Thyroid gland (tissue), 4 donors: ENCODE results near the gene PDCD7. TPM values are rescaled to one million over a fixed set of nuclear protein-coding genes. Genes with fewer than 3 reads are reported as not detected.
A peak's percentile ranks its signal among the peaks of the same experiment; 100 is the strongest.

Experiments used
- DNase-seq, 2 donors: peaks; one replicate each; pipeline ENCODE4 v3.0.0-alpha.2; 2019
- H3K27ac ChIP-seq, 3 donors: fragments of 200-600 bp; sonication (generic); 1 replicate in 2 of 3; 2 replicates in 1 of 3; pipeline ENCODE4 v1.5.1; 2016 to 2019; ENCODE audit warnings: mild to moderate bottlenecking in 1 of 3, moderate library complexity in 1 of 3
- H3K27me3 ChIP-seq: fragments of 200-600 bp; sonication (generic); one replicate; pipeline ENCODE4 v1.5.1; 2019
- H3K36me3 ChIP-seq, 2 donors: fragments of 200-600 bp; sonication (generic); one replicate each; pipeline ENCODE4 v1.5.1; 2016 to 2019
- H3K4me1 ChIP-seq, 2 donors: fragments of 200-600 bp; sonication (generic); one replicate each; pipeline ENCODE4 v1.5.1; 2017 to 2019
- H3K4me3 ChIP-seq, 3 donors: fragments of 200-600 bp; sonication (generic); replicated peaks in 1 of 3; 1 replicate in 2 of 3; 2 replicates in 1 of 3; pipeline ENCODE4 v1.5.1; 2016; ENCODE audit warnings: mild to moderate bottlenecking in 1 of 3
- H3K9me3 ChIP-seq: fragments of 200-600 bp; sonication (generic); one replicate; pipeline ENCODE4 v1.5.1; 2017
- POLR2A ChIP-seq, 2 donors: fragments of 450-650 bp; IDR thresholded peaks; one replicate each; pipeline ENCODE4 v1.6.1; 2017; ENCODE audit warnings: antibody characterized with exemption in 2 of 2, mild to moderate bottlenecking in 2 of 2, moderate library complexity in 1 of 2
- WGBS, 2 donors: methylation state at CpG; one replicate each; pipeline ENCODE4 v1.1.5; 2017; 5-methylcytosine and 5-hydroxymethylcytosine counted together
- intact Hi-C: fragments of 100-400 bp; cut with DNase I; formaldehyde crosslinking; loops from one replicate; pipeline ENCODE4 v1.15.1; 2023
- total RNA-seq, 4 donors: library from RNA; depleted of rRNA; stranded (reverse); fragments of >200 nt; gene quantifications; one replicate each; pipeline ENCODE4 v1.2.3, GENCODE V29; 2016
- TF ChIP-seq, protein P1 (sequence below), 6 experiments: fragments of 200-600 bp in 3 of 6; fragments of 450-650 bp in 3 of 6; sonication (generic) in 3 of 6; IDR thresholded peaks; one replicate each; pipeline ENCODE4 v1.5.1; 2016 to 2019; ENCODE audit warnings: antibody characterized with exemption in 6 of 6, mild to moderate bottlenecking in 2 of 6, inconsistent platforms in 1 of 6, moderate library complexity in 1 of 6

PDCD7 gene
- total RNA-seq, 4 donors from 2014 or later = 27.5 to 43.4 (median 32.9) TPM

DNA sequence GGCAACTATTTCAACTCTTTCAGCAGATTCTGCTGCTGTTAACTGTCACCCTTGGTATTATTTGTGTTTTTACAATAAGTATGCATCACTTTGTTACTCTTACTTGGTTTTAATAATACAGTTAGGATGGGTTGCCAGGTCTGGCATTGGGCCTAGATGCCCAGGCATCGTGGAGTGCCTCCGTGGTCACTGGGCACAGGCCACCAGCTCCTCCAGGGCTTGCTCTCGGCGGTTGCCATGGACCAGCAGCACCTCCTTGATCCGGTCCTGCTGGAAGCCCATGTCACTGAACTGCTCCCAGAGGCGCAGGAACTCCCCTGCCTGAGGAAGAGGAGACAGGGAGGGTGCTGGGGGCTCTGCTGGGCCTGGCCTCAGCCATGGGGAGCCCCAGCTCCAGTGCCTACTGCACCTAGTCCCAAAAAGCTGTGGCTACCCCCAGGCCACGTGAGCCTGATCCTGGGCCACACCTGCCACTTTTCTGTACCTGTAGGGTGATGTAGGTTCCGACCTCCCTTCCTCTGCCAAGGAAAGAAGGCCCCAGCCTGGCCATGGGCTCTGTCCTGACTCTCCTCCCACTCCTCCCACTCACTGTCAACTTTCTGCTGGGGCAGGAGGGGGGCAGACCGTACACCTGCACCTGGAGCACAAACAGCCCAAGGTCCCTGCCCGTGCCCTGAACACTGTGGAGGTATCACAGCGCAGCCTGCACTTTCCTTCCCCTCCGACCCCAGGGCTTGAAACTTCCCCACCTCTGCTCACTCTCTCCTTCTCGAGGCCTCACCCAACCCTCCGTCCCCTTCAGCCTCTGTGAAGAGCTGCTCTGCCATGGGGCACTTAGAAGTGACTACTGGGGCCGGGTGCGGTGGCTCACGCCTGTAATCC is 40.5 kb downstream of the PDCD7 start:
- 81 to 85% methylated on average over 13 to 17 of the region's 17 CpGs for WGBS, 2 donors
- Histone ChIP-seq H3K36me3 (no peaks in the 10 kb centered on the region), H3K9me3 (no peaks in the 10 kb centered on the region), H3K4me3 (no peak overlapping the region), H3K27me3 (no peaks in the 10 kb centered on the region), H3K27ac (no peak overlapping the region), H3K4me1 (peaks cover 18 to 22% of the 10 kb centered on the region in 2 donors)
- no peak for TF ChIP-seq POLR2A (IDR thresholded peaks at IDR 0.05)
- DNase-seq = no peak
- intact Hi-C loops = no loop called here

- intact Hi-C loops = no loop called here
- no peak overlapping the region for H3K27ac ChIP-seq
Observed at GRCh38 chr15:65091946-65092770, 41.5 kb downstream of the PDCD7 start.

GRCh38 chr15:65089206-65089824 is 44.3 kb downstream of the PDCD7 start:
- no peak for TF ChIP-seq POLR2A (IDR thresholded peaks at IDR 0.05)
- TF ChIP-seq, protein P1, sequence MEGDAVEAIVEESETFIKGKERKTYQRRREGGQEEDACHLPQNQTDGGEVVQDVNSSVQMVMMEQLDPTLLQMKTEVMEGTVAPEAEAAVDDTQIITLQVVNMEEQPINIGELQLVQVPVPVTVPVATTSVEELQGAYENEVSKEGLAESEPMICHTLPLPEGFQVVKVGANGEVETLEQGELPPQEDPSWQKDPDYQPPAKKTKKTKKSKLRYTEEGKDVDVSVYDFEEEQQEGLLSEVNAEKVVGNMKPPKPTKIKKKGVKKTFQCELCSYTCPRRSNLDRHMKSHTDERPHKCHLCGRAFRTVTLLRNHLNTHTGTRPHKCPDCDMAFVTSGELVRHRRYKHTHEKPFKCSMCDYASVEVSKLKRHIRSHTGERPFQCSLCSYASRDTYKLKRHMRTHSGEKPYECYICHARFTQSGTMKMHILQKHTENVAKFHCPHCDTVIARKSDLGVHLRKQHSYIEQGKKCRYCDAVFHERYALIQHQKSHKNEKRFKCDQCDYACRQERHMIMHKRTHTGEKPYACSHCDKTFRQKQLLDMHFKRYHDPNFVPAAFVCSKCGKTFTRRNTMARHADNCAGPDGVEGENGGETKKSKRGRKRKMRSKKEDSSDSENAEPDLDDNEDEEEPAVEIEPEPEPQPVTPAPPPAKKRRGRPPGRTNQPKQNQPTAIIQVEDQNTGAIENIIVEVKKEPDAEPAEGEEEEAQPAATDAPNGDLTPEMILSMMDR (IDR thresholded peaks at IDR 0.05) = no peak
- H3K9me3 ChIP-seq = no peaks in the 10 kb centered on the region
- WGBS, 2 donors = 29 to 63% methylated on average over 5 of the region's 5 CpGs
- intact Hi-C loops = no loop called here
- peak overlapping the region; percentile 84 to 97 (median 89) for H3K27ac ChIP-seq
- no peaks in the 10 kb centered on the region for H3K36me3 ChIP-seq
- H3K27me3 ChIP-seq = no peaks in the 10 kb centered on the region
- H3K4me1 ChIP-seq = peaks cover 48 to 60% of the 10 kb centered on the region in 2 donors
- H3K4me3 ChIP-seq = no peak overlapping the region
- DNase-seq = peak; percentile 87 to 89

More at GRCh38 chr15:65091946-65092770, 41.5 kb downstream of the PDCD7 start:
- TF ChIP-seq, protein P1 (IDR thresholded peaks at IDR 0.05) = no peak
- TF ChIP-seq POLR2A (IDR thresholded peaks at IDR 0.05) = no peak
- Histone ChIP-seq H3K36me3 (no peaks in the 10 kb centered on the region), H3K4me1 (peaks cover 28 to 32% of the 10 kb centered on the region in 2 donors), H3K4me3 (no peak overlapping the region), H3K9me3 (no peaks in the 10 kb centered on the region), H3K27me3 (no peaks in the 10 kb centered on the region)
- DNase-seq = no peak
- 62 to 75% methylated on average over 12 of the region's 12 CpGs for WGBS, 2 donors

GRCh38 chr15:65088643-65089021 is 45.0 kb downstream of the PDCD7 start:
- intact Hi-C loops = no loop called here
- Histone ChIP-seq H3K4me1 (peaks cover 48 to 67% of the 10 kb centered on the region in 2 donors), H3K9me3 (no peaks in the 10 kb centered on the region), H3K27ac (peak overlapping the region; percentile 84 to 97 (median 89)), H3K27me3 (no peaks in the 10 kb centered on the region), H3K36me3 (no peaks in the 10 kb centered on the region), H3K4me3 (no peak overlapping the region)
- WGBS, 2 donors = 39 to 73% methylated on average over 3 to 5 of the region's 6 CpGs
- no peak for DNase-seq
- TF ChIP-seq, protein P1 (IDR thresholded peaks at IDR 0.05) = no peak
- TF ChIP-seq POLR2A (IDR thresholded peaks at IDR 0.05) = no peak

- DNase-seq = peak; percentile 85 to 89
- intact Hi-C loops = no loop called here
- Histone ChIP-seq H3K9me3 (no peaks in the 10 kb centered on the region), H3K27me3 (no peaks in the 10 kb centered on the region), H3K4me3 (no peak overlapping the region), H3K4me1 (peaks cover 48 to 71% of the 10 kb centered on the region in 2 donors), H3K27ac (peak overlapping the region; percentile 84 to 97 (median 89)), H3K36me3 (no peaks in the 10 kb centered on the region)
- TF ChIP-seq, protein P1 (IDR thresholded peaks at IDR 0.05) = no peak
- peak in 1 of 2 donors; percentile 53 for TF ChIP-seq POLR2A (IDR thresholded peaks at IDR 0.05)
- 34 to 47% methylated on average over 8 to 10 of the region's 13 CpGs for WGBS, 2 donors
Observed at GRCh38 chr15:65087873-65088642, 45.5 kb downstream of the PDCD7 start.
